MM.1S (cell line): Measurements from ENCODE around the gene TFAP2D.

Source experiments
- DNase-seq: peaks from one replicate; pipeline ENCODE4 v3.0.0-alpha.2; 2015
- H2AFZ ChIP-seq: fragments of 300-600 bp; sonication (generic); 2 replicates; pipeline ENCODE4 v1.6.0; 2016; ENCODE audit warnings: antibody characterized with exemption, low read length
- H3F3A ChIP-seq: fragments of 300-600 bp; sonication (generic); 2 replicates; pipeline ENCODE4 v1.6.1; 2016; ENCODE audit warnings: mild to moderate bottlenecking, antibody characterized with exemption, low read length, moderate library complexity, mixed read lengths; ENCODE audit not compliant: insufficient read depth
- H3K27ac ChIP-seq: fragments of 300-600 bp; sonication (generic); 2 replicates; pipeline ENCODE4 v1.5.1; 2016; ENCODE audit warnings: mild to moderate bottlenecking, low read length
- H3K27me3 ChIP-seq: fragments of 300-600 bp; sonication (generic); replicated peaks from 2 replicates; pipeline ENCODE4 v1.6.0; 2016; ENCODE audit warnings: low read length; ENCODE audit not compliant: insufficient read depth
- H3K36me3 ChIP-seq: fragments of 300-600 bp; sonication (generic); replicated peaks from 2 replicates; pipeline ENCODE4 v1.6.1; 2016; ENCODE audit warnings: mild to moderate bottlenecking, low read length, mixed read lengths; ENCODE audit not compliant: insufficient read depth
- H3K4me1 ChIP-seq: fragments of 300-600 bp; sonication (generic); 2 replicates; pipeline ENCODE4 v1.6.1; 2016; ENCODE audit warnings: low read length, mixed read lengths
- H3K4me2 ChIP-seq: fragments of 300-600 bp; sonication (generic); 2 replicates; pipeline ENCODE4 v1.6.0; 2016; ENCODE audit warnings: low read depth, low read length
- H3K4me3 ChIP-seq: fragments of 300-600 bp; sonication (generic); 2 replicates; pipeline ENCODE4 v1.5.1; 2016; ENCODE audit warnings: low read length, mixed read lengths
- H3K79me2 ChIP-seq: fragments of 300-600 bp; sonication (generic); 2 replicates; pipeline ENCODE4 v1.6.1; 2016; ENCODE audit warnings: mixed run types, low read length, mixed read lengths
- H3K9ac ChIP-seq: fragments of 300-600 bp; sonication (generic); 2 replicates; pipeline ENCODE4 v1.6.1; 2016; ENCODE audit warnings: low read length, mixed read lengths
- H3K9me2 ChIP-seq: fragments of 300-600 bp; sonication (generic); replicated peaks from 2 replicates; pipeline ENCODE4 v1.6.1; 2016; ENCODE audit warnings: mild to moderate bottlenecking, low read length, mixed read lengths; ENCODE audit not compliant: insufficient read depth
- H3K9me3 ChIP-seq: fragments of 300-600 bp; sonication (generic); replicated peaks from 2 replicates; pipeline ENCODE4 v1.6.1; 2016; ENCODE audit warnings: mild to moderate bottlenecking, low read length, mixed read lengths; ENCODE audit not compliant: insufficient read depth
- H4K20me1 ChIP-seq: fragments of 300-600 bp; sonication (generic); 2 replicates; pipeline ENCODE4 v1.6.1; 2016; ENCODE audit warnings: mild to moderate bottlenecking, low read length, moderate library complexity, mixed read lengths; ENCODE audit not compliant: insufficient read depth
- CTCF ChIP-seq: fragments of 300-600 bp; sonication (generic); IDR thresholded peaks from 2 replicates; pipeline ENCODE4 v1.5.1; 2016; ENCODE audit warnings: antibody characterized with exemption, low read length, mixed read lengths
- EZH2 ChIP-seq: fragments of 300-600 bp; sonication (generic); optimal IDR thresholded peaks from 2 replicates; pipeline ENCODE3; 2017; ENCODE audit warnings: low read depth, mild to moderate bottlenecking, antibody characterized with exemption, low read length, mixed read lengths
- EZH2phosphoT487 ChIP-seq: fragments of 300-600 bp; sonication (generic); IDR thresholded peaks from 2 replicates; pipeline ENCODE4 v1.6.1; 2018; ENCODE audit warnings: antibody characterized with exemption, low read length

Gene TFAP2D

GRCh38 chr6:50804283-50804682 lies 91.0 kb downstream of the TFAP2D start:
- no peak overlapping the region for H3K4me2 ChIP-seq
- no peaks in the 10 kb centered on the region for H3F3A ChIP-seq
- H3K9me3 ChIP-seq: no peaks in the 10 kb centered on the region
- no peak for DNase-seq
- H4K20me1 ChIP-seq: no peaks in the 10 kb centered on the region
- no peaks in the 10 kb centered on the region for H3K79me2 ChIP-seq
- H3K4me3 ChIP-seq: no peak overlapping the region
- H2AFZ ChIP-seq: no peak overlapping the region
- no peaks in the 10 kb centered on the region for H3K36me3 ChIP-seq
- H3K4me1 ChIP-seq: no peaks in the 10 kb centered on the region
- H3K9me2 ChIP-seq: no peaks in the 10 kb centered on the region
- H3K9ac ChIP-seq: no peak overlapping the region
- no peak overlapping the region for H3K27ac ChIP-seq
- no peaks in the 10 kb centered on the region for H3K27me3 ChIP-seq
- no peak for TF ChIP-seq CTCF
- TF ChIP-seq EZH2: no peak
- no peak for TF ChIP-seq EZH2phosphoT487

GRCh38 chr6:50807035-50807434 lies 93.7 kb downstream of the TFAP2D start:
- no peak overlapping the region for H3K4me3 ChIP-seq
- no peaks in the 10 kb centered on the region for H3K79me2 ChIP-seq
- no peaks in the 10 kb centered on the region for H3K4me1 ChIP-seq
- no peaks in the 10 kb centered on the region for H3K36me3 ChIP-seq
- no peaks in the 10 kb centered on the region for H4K20me1 ChIP-seq
- no peak for DNase-seq
- no peaks in the 10 kb centered on the region for H3K27me3 ChIP-seq
- no peaks in the 10 kb centered on the region for H3F3A ChIP-seq
- no peaks in the 10 kb centered on the region for H3K9me3 ChIP-seq
- TF ChIP-seq EZH2phosphoT487 (no peak), CTCF (no peak), EZH2 (no peak)
- no peak overlapping the region for H3K27ac ChIP-seq
- no peak overlapping the region for H3K4me2 ChIP-seq
- no peak overlapping the region for H3K9ac ChIP-seq
- H2AFZ ChIP-seq: no peak overlapping the region
- H3K9me2 ChIP-seq: no peaks in the 10 kb centered on the region

GRCh38 chr6:50815436-50816114 lies 102.2 kb downstream of the TFAP2D start:
- no peaks in the 10 kb centered on the region for H4K20me1 ChIP-seq
- H3K4me1 ChIP-seq: no peaks in the 10 kb centered on the region
- no peak for TF ChIP-seq EZH2
- TF ChIP-seq CTCF: peak; percentile 59
- H3K9me2 ChIP-seq: no peaks in the 10 kb centered on the region
- peak overlapping the region; percentile 94 for H2AFZ ChIP-seq
- DNase-seq: peak; percentile 32
- H3K27ac ChIP-seq: no peak overlapping the region
- H3F3A ChIP-seq: no peaks in the 10 kb centered on the region; the same call in 1 of the 2 replicates
- peak overlapping the region; percentile 79 for H3K4me2 ChIP-seq
- H3K9me3 ChIP-seq: no peaks in the 10 kb centered on the region
- peak overlapping the region; percentile 20; the same call in 1 of the 2 replicates for H3K9ac ChIP-seq
- H3K36me3 ChIP-seq: no peaks in the 10 kb centered on the region
- H3K27me3 ChIP-seq: peaks cover 3% of the 10 kb centered on the region; the same call in 1 of the 2 replicates
- peak overlapping the region; percentile 68 for H3K4me3 ChIP-seq
- H3K79me2 ChIP-seq: no peaks in the 10 kb centered on the region
